SH-SY5Y (cell line): Measurements from ENCODE around the gene USP24.

ENCODE experiments used
- GATA2 ChIP-seq: IDR thresholded peaks from 2 replicates; pipeline ENCODE4 v1.6.1; 2011; ENCODE audit warnings: mild to moderate bottlenecking, low read depth, low read length
- GATA3 ChIP-seq: IDR thresholded peaks from 2 replicates; pipeline ENCODE4 v1.6.1; 2011; ENCODE audit warnings: low read depth, mild to moderate bottlenecking, low read length, moderate library complexity

GRCh38 chr1:55148676-55149075 lies 66.5 kb downstream of the USP24 start:
- TF ChIP-seq GATA2 (no peak), GATA3 (no peak)
